H54 (cell line): Measurements from ENCODE around the gene PLAU.

ENCODE experiments used
- DNase-seq: peaks from one replicate; pipeline ENCODE4 v3.0.0; 2011; ENCODE audit warnings: low spot score, mixed read lengths; ENCODE audit not compliant: insufficient read length
- FAIRE-seq: peaks from 3 replicates; lab custom pipeline; 2011; peaks lifted over from hg19 to GRCh38; lab: Jason Lieb, UNC
- POLR2A ChIP-seq: IDR thresholded peaks from 2 replicates; pipeline ENCODE4 v1.6.1; 2011; ENCODE audit warnings: low read depth, mild to moderate bottlenecking, low read length

PLAU gene

DNA sequence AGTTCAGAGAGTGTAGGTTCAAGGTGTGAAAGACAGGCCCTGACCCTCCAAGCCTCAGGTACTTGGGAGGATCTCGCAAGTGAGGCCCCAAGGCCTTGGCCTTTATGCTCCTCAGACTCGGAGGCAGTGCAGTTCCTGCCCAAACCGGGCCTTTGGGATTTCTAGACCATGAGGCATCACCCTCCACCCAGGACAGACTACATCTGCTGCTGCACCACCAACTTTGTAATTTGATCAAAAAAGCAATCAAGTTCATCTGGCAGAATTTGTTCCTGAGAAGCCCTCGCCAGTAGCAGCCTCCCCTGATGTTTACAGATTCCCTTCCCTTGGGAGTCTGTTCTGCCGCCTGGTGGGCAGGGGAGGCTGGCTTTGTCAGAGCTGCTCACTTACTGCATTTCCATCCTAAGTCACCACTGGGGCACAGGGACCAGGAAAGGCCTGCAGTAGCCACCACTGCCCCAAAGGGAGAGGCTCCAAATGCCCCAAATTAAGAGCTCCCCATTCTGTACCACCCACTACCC lies 38.7 kb upstream of the PLAU start:
- TF ChIP-seq POLR2A: no peak
- FAIRE-seq (no peak), DNase-seq (no peak)

DNA sequence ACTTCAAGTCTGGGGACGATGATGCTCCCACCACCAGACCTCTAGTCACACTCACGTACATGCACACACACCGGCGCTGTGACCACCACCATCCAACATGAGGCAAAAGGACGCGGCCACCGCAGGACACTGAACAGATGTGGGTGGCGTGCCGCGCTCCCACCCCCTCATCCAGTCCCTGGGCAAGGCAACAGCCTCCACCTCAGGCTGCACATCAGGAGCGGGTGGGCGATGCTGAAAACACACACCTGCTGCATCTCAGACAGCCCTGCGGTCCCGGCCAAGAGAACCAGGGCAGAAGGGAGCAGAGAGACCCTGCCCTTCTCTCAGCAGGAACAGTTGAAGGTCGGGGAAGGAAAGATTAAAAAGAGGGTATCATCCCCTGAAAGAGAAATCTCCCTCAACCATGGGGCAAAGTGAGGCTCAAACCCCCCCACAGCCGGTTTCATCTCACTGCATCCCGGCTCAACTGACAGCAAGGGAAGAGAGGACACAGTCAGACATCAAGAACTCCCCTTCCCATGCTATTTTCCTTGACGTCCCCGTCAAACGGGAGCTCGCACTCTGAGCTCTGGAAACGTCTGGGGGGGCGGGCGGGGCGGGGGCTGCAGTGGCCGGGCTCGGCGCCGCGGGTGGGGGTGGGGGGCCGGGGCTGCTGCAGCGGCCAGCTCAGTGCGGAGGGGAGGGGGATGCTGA lies 37.6 kb upstream of the PLAU start:
- no peak for FAIRE-seq
- no peak for TF ChIP-seq POLR2A
- no peak for DNase-seq

DNA sequence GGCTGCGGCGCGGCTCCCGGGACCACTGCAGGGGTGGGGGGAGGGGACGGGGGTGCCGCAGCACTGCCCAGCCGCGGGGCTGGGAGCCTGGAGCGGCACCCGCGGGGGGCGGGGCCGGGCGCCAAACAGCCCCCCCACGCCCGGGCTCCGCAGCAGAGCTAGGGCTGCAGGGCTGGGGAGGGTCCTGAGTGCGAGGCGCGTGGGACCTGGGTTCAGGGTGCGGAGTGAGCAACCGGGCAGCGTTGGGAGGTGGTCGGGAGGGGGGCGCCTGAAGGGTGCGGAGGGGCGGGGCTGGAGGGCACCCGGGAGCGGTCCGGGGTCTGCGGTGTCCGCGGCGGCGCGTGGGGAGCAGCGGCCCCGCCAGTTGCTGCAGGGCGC lies 37.1 kb upstream of the PLAU start:
- no peak for DNase-seq
- FAIRE-seq: no peak
- no peak for TF ChIP-seq POLR2A

DNA sequence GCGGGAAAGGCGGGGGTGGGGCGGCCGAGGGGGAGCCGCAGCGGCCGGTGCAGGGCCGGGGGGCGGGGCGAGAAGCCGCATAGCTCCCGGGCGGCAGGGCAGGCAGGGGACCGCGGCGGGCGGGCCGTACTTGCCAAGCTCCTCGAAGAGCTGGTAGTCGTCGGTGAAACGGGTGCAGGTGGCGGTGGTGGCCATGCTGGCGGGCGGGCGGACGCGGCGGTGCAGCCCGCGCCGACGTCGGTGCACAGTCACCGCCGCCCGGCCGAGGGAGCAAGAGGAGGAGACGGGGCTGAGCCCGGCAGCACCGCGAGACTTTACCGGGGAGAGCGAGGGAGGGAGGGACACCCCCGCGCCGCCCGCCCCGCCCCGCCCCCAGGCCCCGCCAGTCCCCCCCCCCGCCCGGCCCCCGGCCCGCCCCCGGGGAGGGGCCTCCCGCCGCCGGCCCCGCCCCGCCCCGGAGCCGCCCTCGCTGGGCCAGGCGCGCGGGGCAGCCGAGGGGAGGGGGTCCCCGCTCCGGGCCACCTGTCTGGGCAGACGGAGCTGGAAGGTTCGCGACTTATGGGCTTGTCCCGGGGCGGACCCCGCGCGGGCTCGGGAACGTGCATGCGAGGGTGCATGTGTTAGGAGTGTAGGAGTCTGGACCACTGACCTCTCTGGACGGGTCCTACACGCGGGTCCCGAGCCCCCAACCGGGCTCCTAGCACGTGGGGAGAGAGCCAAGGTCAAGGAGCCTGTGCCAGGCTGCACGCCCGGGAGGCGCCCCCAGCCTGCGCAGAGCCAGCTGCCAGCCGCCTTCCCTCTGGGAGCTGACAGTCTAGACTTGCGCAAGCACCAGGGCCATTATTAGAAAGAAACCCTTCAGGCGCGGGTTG lies 36.4 kb upstream of the PLAU start, which contains the start of gene CAMK2G:
Gene CAMK2G (minus strand): TSS at position 289 of the 872 bp plus-strand sequence. CDS start 94 bp downstream, at position 195.
- FAIRE-seq (no peak), DNase-seq (peak; percentile 98)
- TF ChIP-seq POLR2A: peak; percentile 80

DNA sequence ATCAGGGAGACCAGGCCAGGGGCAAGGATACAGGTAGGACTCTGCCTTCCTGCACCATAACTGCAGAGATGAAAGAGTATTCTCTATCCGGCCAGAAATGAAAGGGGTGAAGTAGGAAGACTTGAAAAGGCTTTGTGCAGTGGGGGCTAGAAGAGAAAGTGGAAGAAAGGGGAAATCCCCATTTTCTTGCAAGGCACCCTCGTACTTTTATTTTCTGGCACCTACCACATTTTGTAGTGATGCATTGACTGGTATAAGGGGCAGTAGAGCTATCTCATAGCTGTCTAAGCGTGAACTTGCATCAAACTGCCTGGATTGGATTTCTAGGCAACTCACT lies 35.8 kb upstream of the PLAU start:
- FAIRE-seq (no peak), DNase-seq (no peak)
- no peak for TF ChIP-seq POLR2A

DNA sequence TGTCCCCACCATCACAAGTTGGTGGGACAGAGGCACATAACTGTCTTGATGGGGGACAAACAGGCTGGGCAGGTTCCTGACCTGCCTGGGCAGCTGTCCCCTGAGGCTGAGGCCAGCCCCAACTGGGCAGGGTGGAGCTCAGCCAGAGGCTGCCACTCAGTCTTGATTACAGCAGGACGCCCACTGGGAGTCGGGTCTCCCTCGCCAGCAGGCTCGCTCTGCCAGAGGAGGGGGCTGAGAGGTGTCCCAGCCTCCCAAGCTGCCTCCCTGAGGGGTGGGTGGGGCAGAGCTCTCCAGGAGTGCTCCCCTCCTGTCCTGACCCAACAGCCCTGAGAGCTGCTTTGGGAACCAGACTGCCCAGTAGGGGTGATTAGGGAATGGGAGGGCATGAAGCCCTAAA lies 34.8 kb upstream of the PLAU start:
- DNase-seq (no peak), FAIRE-seq (no peak)
- no peak for TF ChIP-seq POLR2A

DNA sequence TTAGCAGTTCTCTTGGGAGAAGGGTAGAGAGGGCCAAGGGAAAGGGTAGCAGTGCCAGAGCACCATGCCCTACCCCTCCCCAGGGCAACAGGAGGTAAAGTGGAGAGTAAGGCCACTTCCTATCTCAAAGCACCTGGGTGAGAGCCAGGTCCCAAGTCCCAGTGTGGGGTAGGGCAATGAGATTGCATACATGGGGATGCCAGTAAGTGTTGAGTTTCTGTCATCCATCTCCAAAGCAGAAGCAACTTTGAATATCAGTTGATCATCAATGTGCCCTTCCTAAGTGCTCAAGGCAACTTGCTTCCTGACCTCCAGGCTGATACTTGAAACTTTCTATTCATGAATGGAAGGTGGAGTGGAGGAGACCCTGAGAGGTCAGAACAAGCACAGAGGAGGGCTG lies 34.4 kb upstream of the PLAU start:
- TF ChIP-seq POLR2A: no peak
- no peak for FAIRE-seq
- DNase-seq: no peak

DNA sequence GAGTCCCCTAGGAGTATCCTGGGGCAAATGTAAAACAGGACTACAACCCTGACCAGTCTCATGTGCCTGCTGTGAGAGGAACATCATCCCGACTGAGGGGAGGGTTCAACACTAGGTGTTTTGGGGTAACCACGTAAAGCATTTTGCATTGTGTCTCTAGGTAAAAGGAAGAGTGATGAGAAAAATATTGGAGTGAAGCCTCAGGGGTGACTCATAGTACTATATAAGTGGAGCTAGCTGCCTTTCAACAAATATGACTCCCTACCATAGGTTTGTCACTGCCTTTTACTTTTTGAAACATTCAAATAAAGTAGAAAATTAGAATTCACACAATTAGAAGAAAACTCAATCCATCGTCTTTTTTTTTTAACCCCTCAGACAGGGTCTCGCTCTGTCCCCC lies 34.0 kb upstream of the PLAU start:
- no peak for FAIRE-seq
- DNase-seq: no peak
- no peak for TF ChIP-seq POLR2A

DNA sequence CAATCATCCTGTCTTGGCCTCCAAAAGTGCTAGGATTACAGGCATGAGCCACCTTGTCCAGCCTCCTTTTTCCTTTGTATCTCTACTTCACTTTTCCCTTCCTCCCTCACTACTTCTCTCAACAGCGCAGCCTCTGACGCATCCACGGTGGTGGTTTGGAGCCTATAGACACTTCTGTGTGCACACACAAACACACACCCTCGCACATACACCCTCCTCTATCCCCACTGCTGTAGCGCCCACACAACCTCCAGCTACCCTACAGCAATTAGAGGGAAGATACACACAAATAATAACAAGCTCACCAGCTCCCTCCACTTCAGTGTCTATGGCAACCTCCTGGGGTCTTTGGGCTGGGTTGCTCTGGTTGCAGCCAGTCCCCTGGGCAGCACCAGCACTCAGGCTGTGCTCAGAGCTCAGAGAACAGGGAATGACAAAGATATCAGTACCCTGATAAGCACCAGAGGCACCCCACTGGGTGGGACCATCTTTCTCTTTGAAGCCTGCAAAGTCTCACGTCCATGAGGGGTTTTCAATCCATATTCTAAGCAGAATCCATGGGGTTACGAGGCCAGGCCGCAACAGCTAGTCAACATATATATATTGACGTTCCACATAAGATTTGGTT lies 33.3 kb upstream of the PLAU start:
- FAIRE-seq: no peak
- TF ChIP-seq POLR2A: no peak
- no peak for DNase-seq

DNA sequence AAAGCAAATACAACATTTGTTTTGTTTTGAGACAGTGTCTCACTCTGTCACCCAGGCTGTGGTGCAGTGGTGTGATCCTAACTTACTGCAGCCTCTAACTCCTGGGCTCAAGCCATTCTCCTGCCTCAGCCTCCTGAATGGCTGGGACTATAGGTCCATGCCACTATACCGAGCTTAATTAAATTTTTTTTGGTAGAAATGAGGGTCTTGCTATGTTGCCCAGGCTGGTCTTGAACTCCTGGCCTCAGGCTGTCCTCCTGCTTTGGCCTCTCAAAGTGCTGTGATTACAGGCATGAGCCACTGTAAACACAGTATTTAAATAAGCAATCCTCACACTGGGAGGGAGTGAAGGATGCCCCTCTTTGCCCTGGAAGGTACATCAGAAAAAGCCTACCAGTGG lies 32.6 kb upstream of the PLAU start:
- no peak for TF ChIP-seq POLR2A
- no peak for FAIRE-seq
- no peak for DNase-seq

DNA sequence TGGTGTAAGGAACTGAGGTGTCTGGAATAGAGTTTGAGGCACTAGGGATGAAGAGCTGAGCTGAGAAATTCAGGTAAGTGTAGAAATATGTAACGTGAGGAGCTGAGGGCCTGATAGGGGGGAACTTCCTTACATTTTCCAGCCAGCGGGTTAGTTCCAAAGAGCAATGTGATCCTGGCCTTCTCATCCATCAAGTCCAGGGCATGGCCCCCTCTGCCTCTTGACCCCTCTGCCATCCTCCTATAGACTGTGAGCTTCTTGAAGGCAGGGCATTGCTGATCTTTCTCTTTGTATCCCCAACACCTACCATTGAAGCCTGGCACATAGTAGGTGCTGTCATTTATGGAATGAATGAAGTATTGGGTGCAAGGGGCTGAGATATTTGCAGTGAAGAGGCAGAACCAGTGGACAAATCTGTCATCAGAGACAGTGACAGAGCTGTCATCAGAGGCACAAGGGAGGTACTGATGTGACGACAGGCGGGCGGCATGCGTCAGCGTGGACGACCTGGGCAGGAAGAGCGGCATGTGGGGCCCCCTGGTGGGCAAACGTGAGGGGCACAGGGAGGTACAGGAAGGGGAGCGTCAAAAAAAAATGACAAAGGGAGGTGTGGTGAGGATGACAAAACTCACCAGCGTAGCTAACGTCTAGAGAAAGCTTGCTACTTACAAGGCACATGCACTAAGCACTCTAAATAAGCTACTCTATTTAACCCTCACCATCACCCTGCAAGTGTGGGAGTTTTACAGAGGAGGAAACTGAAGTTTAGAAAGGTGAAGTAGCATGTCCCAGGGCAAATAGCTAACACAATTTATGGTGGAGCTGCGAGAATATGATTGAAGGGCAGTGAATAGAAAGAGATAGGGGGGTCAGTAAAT lies 31.4 kb upstream of the PLAU start:
- peak; percentile 84 for FAIRE-seq

DNA sequence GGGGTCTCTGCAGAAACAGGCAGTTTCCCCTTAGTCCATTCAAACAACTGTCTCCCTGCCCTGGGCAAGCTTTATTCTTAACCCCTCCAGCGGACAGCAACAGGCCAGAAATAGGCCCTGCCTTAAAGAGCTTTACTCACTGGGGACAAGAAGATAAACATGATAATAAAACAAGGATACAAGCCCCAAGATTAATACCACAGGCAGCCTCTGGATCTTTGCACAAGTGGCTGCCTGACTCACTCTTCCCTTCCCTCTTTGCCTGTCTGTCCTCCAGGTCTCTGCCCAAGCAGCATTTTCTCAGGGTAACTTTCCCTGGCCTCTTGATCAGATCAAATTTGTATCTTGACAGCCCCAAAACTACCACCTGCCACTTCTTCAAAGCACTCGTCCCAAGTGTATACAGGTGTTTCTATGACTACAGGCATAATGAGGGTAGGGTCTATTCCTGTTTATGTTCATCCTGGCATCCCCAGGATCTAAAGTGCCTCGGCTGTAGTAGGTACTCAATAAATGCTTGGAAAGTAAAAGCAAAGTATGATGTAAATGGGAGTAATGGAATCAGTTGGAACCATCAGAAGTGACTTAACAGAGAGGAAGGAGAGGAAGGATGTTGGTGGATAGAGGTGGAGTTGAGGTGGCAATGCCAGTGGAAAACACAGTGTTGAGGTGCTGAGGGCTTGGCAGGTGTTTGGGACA lies 29.6 kb upstream of the PLAU start:
- DNase-seq (no peak), FAIRE-seq (no peak)
- TF ChIP-seq POLR2A: no peak

More for the DNA sequence above, 31.4 kb upstream of the PLAU start:
- no peak for TF ChIP-seq POLR2A
- DNase-seq: peak; percentile 81

DNA sequence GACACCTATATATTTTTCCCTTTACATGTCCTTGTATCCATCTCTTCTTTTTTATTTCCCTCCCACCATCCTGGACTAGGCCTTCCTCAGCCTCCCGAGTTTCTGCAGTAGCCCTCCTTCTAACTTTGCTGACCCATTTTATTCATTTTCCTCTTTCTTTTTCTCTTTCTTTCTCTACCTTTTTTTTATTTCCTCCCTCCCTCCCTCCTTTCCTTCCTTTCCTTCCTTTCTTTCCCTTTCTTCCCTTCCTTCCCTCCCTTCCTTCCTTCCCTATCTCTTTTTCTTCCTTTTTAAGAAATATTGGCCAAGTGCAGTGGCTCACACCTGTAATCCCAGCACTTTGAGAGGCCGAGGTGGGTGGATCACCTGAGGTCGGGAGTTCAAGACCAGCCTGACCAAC lies 26.9 kb upstream of the PLAU start:
- no peak for TF ChIP-seq POLR2A
- FAIRE-seq (no peak), DNase-seq (no peak)
